Spinal cord (tissue), 10 donors: Measurements from ENCODE around the gene TMEM165. TPM values are rescaled to one million over a fixed set of nuclear protein-coding genes. Genes with fewer than 3 reads are reported as not detected.

Experiments
- DNase-seq, 6 donors: peaks; one replicate each; pipeline versions ENCODE4 v3.0.0 to v3.0.0-alpha.2; 2013 to 2015; ENCODE audit warnings: low spot score in 6 of 6, low read depth in 4 of 6
- H3K27ac ChIP-seq: one replicate; pipeline ENCODE4 v1.5.1; 2013; ENCODE audit warnings: low read depth, low read length, control low read depth
- H3K27me3 ChIP-seq: one replicate; pipeline ENCODE4 v1.6.1; 2013; ENCODE audit warnings: low read length; ENCODE audit not compliant: control insufficient read depth, insufficient read depth
- H3K36me3 ChIP-seq: one replicate; pipeline ENCODE4 v1.6.1; 2013; ENCODE audit warnings: low read length; ENCODE audit not compliant: control insufficient read depth, insufficient read depth
- H3K4me1 ChIP-seq: one replicate; pipeline ENCODE4 v1.6.1; 2013; ENCODE audit warnings: low read length; ENCODE audit not compliant: control insufficient read depth, insufficient read depth
- H3K4me3 ChIP-seq: one replicate; pipeline ENCODE4 v1.5.1; 2013; ENCODE audit warnings: low read depth, low read length, control low read depth
- H3K9me3 ChIP-seq: one replicate; pipeline ENCODE4 v1.6.1; 2013; ENCODE audit warnings: low read length; ENCODE audit not compliant: control insufficient read depth, insufficient read depth
- WGBS: methylation state at CpG from one replicate; pipeline ENCODE4 v1.1.5; 2013; ENCODE audit warnings: missing lambda C conversion rate; ENCODE audit not compliant: insufficient coverage; 5-methylcytosine and 5-hydroxymethylcytosine counted together
- polyA plus RNA-seq, 2 donors: library from polyadenylated mRNA; unstranded; fragments of 120-200 nt; gene quantifications; one replicate each; pipeline ENCODE4 v1.2.1, GENCODE V29; 2013; ENCODE audit not compliant: insufficient read length in 2 of 2
- total RNA-seq, 2 donors: library from RNA; depleted of rRNA in 1 of 2; stranded (reverse); fragments of 120-200 nt in 1 of 2; fragments of >200 nt in 1 of 2; gene quantifications; one replicate each; pipeline versions ENCODE4 v1.2.3 to v1.2.4, GENCODE V29; 2013 to 2014
- donor health status: healthy.

Gene TMEM165
- total and polyA plus RNA-seq, 4 donors, result 63.7 to 86.1 (median 74.9) TPM

DNA sequence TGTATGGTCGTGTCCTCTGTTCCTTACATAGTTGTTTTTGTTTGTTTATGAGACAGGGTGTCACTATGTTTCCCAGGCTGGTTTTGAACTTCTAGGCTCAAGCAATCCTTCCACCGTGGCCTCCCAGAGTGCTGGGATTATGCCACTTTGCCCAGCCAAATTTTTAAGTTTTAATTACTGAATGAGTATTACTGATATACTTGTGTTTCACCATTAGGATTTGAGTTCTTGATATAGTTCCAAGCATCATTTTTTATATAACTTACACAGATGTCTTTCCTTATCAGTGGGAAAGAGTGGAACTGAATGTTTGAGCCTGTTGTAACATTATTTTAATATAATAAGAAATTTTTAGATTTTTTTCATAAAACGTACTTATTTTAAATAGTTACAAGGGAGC lies 20.4 kb downstream of the TMEM165 start:
- H3K27ac ChIP-seq, result no peak overlapping the region
- H3K4me3 ChIP-seq, result no peak overlapping the region
- no peaks in the 10 kb centered on the region for H3K9me3 ChIP-seq
- 83% methylated on average over 1 of the region's 3 CpGs for WGBS
- DNase-seq, result no peak
- H3K4me1 ChIP-seq, result no peaks in the 10 kb centered on the region
- peaks cover 7% of the 10 kb centered on the region for H3K36me3 ChIP-seq
- H3K27me3 ChIP-seq, result no peaks in the 10 kb centered on the region

DNA sequence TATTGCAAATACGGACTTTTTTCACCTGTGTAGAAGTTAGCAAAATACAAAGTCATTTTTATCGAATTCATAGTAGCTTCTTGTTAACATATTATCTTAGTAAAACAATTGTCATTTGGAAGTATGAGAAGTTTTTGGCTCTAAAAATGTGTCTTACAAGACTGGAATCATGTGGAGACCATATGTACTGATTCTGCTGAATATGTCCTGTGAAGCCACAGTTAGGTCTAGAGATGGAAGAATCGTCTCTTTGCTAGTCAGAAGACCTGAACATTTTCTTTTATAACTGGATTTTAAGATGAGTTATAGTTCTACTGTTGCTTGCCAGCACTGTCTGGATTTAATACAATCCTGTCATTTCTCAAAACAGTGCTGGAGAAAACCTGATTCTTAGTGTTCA lies 29.0 kb downstream of the TMEM165 start:
- no peak for DNase-seq
- 71% methylated on average over 1 of the region's 3 CpGs for WGBS
- Histone ChIP-seq H3K4me1 (no peaks in the 10 kb centered on the region), H3K9me3 (no peaks in the 10 kb centered on the region), H3K4me3 (no peak overlapping the region), H3K27ac (no peak overlapping the region), H3K27me3 (no peaks in the 10 kb centered on the region), H3K36me3 (peaks cover 16% of the 10 kb centered on the region)

DNA sequence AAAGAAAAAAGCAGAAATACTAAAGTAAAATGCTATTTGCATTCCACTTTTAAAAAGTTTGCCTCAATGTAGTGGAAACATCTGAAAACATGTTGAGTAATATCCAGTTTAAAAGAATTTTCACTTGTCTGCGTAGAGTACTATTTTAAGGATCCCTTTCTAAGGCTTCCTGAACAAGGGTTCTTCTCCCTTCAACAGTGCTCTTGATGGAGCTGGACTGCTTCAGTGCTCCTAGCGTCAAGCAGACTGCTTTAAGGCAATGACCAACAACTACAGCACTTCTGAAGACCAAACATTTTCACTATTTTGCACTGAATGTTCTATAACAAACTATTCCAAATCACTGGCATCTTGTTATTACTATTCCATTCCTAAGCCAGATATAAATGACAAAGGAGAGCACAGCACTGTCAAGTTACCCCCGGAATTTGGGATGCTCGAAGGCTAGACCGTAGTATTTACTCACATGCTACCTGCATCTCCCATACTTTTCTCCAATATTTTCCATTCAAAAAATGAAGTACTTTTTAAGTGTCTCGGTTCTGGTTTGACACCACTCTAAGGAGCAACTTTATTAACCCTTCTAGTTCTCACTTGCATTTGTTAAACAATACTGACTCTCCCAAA lies 36.1 kb downstream of the TMEM165 start:
- Histone ChIP-seq H3K4me3 (no peak overlapping the region), H3K36me3 (peaks cover 15% of the 10 kb centered on the region), H3K27me3 (no peaks in the 10 kb centered on the region), H3K4me1 (no peaks in the 10 kb centered on the region), H3K27ac (no peak overlapping the region), H3K9me3 (no peaks in the 10 kb centered on the region)
- no peak for DNase-seq
- WGBS, result 69% methylated on average over 5 of the region's 6 CpGs

DNA sequence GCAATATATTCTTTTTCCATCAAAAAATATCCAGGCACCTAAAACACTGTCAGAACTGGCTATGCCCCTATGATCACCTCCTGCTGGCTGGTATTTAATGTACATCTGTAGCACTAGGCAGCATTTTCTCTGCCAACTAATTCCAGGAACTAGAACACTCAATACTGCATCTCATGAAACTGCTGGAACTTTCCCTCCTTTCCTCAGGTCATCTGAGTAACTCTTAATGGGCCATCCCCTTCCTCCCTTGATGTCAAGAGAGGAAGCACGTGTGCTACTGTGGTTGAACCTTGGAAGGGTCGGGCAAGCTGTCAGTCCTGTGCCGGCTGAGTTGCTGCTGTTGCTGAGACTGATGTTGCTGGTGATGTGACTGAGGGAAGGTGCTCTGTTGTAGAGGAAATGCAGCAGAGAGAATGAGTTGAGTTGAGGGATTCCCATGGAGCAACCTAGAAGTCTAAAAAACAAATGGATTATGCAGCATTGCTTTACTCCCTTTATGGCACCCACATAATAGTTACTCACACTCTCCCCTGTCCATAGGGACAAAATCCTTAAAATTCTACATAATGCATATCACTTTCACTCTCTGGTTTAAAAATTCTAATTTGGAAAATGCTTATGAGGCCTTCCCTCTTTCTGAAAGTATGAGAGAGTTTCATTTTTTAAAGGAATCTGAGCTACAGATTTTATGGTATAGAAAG lies 39.5 kb downstream of the TMEM165 start:
- no peak overlapping the region for H3K4me3 ChIP-seq
- DNase-seq, result no peak
- H3K36me3 ChIP-seq, result peaks cover 17% of the 10 kb centered on the region
- 73% methylated on average over 3 of the region's 3 CpGs for WGBS
- no peaks in the 10 kb centered on the region for H3K27me3 ChIP-seq
- no peak overlapping the region for H3K27ac ChIP-seq
- H3K4me1 ChIP-seq, result no peaks in the 10 kb centered on the region
- H3K9me3 ChIP-seq, result no peaks in the 10 kb centered on the region

DNA sequence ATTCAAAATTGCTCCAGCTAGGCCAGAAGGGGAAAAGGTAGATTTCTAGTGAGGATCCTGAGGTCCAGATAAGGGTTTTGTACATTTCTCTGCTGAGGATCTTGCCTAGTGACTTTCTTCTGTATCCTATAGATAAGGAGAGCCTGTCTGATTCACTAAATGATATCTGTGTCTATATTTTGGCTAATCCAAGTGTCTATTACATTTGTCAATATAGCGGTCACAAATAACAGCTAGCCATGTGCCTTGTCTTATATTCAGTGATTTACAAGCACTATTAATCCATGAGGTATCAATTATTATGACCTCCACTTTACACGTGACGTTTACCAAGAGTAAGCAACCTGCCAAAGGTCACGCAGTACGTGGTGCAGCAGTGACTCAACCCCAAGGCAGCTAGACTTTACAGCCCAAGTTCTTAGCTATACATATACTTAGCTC lies 41.6 kb downstream of the TMEM165 start:
- no peak overlapping the region for H3K27ac ChIP-seq
- WGBS, result 89% methylated on average over 4 of the region's 5 CpGs

DNA sequence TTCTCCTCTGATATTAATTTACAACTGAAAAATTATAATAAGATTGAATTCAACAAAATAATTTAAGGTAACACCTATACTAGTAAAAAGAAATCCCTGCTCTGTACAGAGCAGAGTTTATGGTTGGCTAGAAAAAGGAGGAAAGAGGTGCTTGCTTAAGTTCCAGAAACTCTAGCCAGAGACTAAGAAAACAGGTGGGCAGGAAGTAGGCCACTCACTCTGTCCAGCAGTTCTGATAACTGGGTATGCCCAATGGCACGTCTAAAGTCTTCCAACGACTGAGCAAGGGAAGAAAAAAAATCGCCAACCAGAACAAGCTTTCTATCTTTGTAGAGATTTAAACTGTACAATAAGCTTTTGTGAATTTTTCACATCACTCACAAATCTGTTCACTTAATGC lies 42.1 kb downstream of the TMEM165 start:
- no peaks in the 10 kb centered on the region for H3K4me1 ChIP-seq
- H3K9me3 ChIP-seq, result no peaks in the 10 kb centered on the region
- WGBS, result no CpG with 5 or more reads among the region's 3 CpGs
- H3K36me3 ChIP-seq, result peaks cover 17% of the 10 kb centered on the region
- no peak overlapping the region for H3K27ac ChIP-seq
- H3K4me3 ChIP-seq, result no peak overlapping the region
- H3K27me3 ChIP-seq, result no peaks in the 10 kb centered on the region
- no peak for DNase-seq

More for the DNA sequence above, 41.6 kb downstream of the TMEM165 start:
- Histone ChIP-seq H3K4me3 (no peak overlapping the region), H3K36me3 (peaks cover 17% of the 10 kb centered on the region), H3K9me3 (no peaks in the 10 kb centered on the region), H3K4me1 (no peaks in the 10 kb centered on the region), H3K27me3 (no peaks in the 10 kb centered on the region)
- DNase-seq, result no peak

DNA sequence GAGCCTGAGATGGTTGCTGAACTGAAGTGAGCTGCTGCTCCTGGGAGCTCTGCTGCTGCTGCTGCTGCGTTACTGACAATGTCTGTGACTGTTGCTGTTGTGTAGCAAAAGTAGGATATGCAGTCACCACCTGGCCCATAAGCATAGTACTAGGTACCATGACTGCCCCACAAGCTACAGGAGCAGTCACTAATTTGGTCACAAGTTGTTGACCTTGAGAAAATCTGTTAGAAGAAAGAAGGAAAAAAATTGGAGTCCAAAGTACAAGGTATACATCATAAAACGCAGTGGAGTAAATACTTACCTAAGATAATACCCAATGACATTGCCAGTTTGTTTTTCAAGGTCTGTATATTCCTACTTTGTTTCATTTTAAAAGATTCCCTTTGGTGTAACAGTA lies 42.6 kb downstream of the TMEM165 start:
- Histone ChIP-seq H3K27me3 (no peaks in the 10 kb centered on the region), H3K9me3 (no peaks in the 10 kb centered on the region), H3K4me1 (no peaks in the 10 kb centered on the region), H3K4me3 (no peak overlapping the region), H3K27ac (no peak overlapping the region), H3K36me3 (peaks cover 12% of the 10 kb centered on the region)
- 60% methylated on average over 1 of the region's 2 CpGs for WGBS
- no peak for DNase-seq

DNA sequence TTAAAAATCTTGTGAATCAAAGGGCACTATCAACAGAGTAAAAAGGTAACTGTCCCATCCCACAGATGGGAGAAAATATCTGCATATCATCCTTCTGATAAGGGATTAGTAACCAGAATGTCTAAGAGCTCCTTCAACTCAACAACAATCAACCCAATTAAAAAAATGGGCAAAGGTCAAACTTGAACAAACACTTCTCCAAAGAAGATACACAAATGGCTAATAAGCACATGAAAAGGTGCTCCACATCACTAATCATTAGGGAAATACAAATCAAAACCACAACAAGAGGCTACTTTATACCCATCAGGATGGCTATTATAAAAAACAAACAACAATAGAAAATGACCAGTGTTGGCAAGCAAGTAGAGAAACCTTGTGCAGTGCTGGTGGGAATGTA lies 43.3 kb downstream of the TMEM165 start:
- H3K36me3 ChIP-seq, result peaks cover 12% of the 10 kb centered on the region
- DNase-seq, result no peak
- no peak overlapping the region for H3K27ac ChIP-seq
- H3K9me3 ChIP-seq, result no peaks in the 10 kb centered on the region
- H3K4me3 ChIP-seq, result no peak overlapping the region
- H3K27me3 ChIP-seq, result no peaks in the 10 kb centered on the region
- H3K4me1 ChIP-seq, result no peaks in the 10 kb centered on the region

DNA sequence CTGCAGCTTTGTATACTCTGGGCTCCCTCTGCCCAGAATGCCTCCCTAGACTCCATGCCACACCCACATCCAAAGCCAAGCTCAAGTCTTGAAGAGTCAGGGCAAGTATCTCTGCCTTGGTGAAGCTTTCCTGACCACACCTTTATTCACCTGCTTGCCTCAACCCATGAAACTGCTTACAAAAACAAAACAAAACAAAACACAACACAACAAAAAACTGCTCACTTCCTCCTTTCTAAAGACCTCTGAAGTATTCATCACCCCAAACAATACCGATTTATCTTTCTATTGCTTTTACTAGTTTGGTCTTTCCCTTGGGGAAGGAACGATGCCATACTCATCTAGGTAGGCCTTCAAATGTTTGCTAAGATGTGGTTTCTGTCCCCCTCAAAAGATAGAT lies 45.0 kb downstream of the TMEM165 start:
- Histone ChIP-seq H3K27me3 (no peaks in the 10 kb centered on the region), H3K4me1 (no peaks in the 10 kb centered on the region), H3K9me3 (no peaks in the 10 kb centered on the region), H3K27ac (no peak overlapping the region), H3K4me3 (no peak overlapping the region), H3K36me3 (peaks cover 3% of the 10 kb centered on the region)
- no peak for DNase-seq
- no CpG with 5 or more reads among the region's 2 CpGs for WGBS

DNA sequence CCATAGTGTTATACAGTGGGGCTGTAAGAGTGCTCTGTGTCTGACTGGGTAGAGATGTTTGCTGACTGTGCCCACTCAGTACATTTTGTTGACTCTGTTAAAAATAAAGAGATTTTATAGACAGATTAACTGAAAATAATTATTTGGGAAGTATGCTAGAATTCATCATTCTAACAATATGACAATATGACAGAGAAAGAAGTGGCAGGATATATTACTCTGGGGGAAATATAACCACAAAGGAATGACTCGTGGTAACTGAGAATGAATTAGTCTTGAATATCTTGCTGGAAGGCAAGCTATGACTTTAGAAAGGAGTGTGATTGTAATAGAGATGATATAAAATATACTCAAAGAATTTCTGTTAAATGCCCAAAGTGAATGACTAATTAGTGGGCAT lies 46.8 kb downstream of the TMEM165 start:
- Histone ChIP-seq H3K9me3 (no peaks in the 10 kb centered on the region), H3K4me1 (no peaks in the 10 kb centered on the region), H3K27ac (no peak overlapping the region), H3K27me3 (no peaks in the 10 kb centered on the region), H3K36me3 (peaks cover 6% of the 10 kb centered on the region), H3K4me3 (no peak overlapping the region)
- no CpG with 5 or more reads among the region's 1 CpG for WGBS
- no peak for DNase-seq
